HG03095 (cell line): Measurements from ENCODE around the gene PTCD3.

Experiments used
- ATAC-seq: cut with Tn5 transposase; IDR thresholded peaks from one replicate; pipeline ENCODE4 v1.9.1; 2021; ENCODE audit warnings: moderate library complexity; ENCODE audit not compliant: unreplicated experiment

Gene PTCD3

GRCh38 chr2:86081724-86082123 is 24.3 kb upstream of the PTCD3 start:
- ATAC-seq: no peak

- ATAC-seq: no peak
These were observed 23.3 kb upstream of the PTCD3 start for GRCh38 chr2:86082756-86083155.

GRCh38 chr2:86087936-86088850 is 17.8 kb upstream of the PTCD3 start:
- ATAC-seq: no peak

GRCh38 chr2:86094229-86094628 is 11.8 kb upstream of the PTCD3 start:
- no peak for ATAC-seq

- no peak for ATAC-seq
These were observed 8.7 kb upstream of the PTCD3 start for GRCh38 chr2:86097114-86097896.

GRCh38 chr2:86097913-86098312 is 8.1 kb upstream of the PTCD3 start:
- no peak for ATAC-seq

- ATAC-seq: no peak
These were observed 3.9 kb upstream of the PTCD3 start for GRCh38 chr2:86102157-86102556.

GRCh38 chr2:86105252-86105968 is 625 bp upstream of the PTCD3 start, which contains the start of gene POLR1A:
POLR1A (minus strand) TSS chr2:86105886; CDS start chr2:86105776, 110 bp downstream.
- ATAC-seq: peak; percentile 70

- no peak for ATAC-seq
These were observed 996 bp downstream of the PTCD3 start for GRCh38 chr2:86107031-86107430.

GRCh38 chr2:86118130-86118529 is 12.1 kb downstream of the PTCD3 start:
- ATAC-seq: no peak

GRCh38 chr2:86123328-86123925 is 17.4 kb downstream of the PTCD3 start:
- ATAC-seq: no peak

GRCh38 chr2:86124683-86125082 is 18.6 kb downstream of the PTCD3 start:
- no peak for ATAC-seq

- no peak for ATAC-seq
These were observed 28.7 kb downstream of the PTCD3 start for GRCh38 chr2:86134709-86135108.

- no peak for ATAC-seq
These were observed 29.6 kb downstream of the PTCD3 start for GRCh38 chr2:86135653-86136052.

- no peak for ATAC-seq
These were observed 30.1 kb downstream of the PTCD3 start for GRCh38 chr2:86136141-86136540.

- no peak for ATAC-seq
These were observed 32.9 kb downstream of the PTCD3 start for GRCh38 chr2:86138736-86139625.

- no peak for ATAC-seq
These were observed 33.9 kb downstream of the PTCD3 start for GRCh38 chr2:86139981-86140380.

- no peak for ATAC-seq
These were observed 34.9 kb downstream of the PTCD3 start for GRCh38 chr2:86140969-86141392.

- ATAC-seq: no peak
These were observed 36.6 kb downstream of the PTCD3 start for GRCh38 chr2:86142436-86143257.
